GM18505 (cell line): ENCODE data around the gene FOXI1.
"Not testable (repeated sequence)": the region's sequence is repeated elsewhere in the genome, so short reads cannot be mapped to it uniquely, and the experiment has no call there.

Source experiments
- ATAC-seq: cut with Tn5 transposase; IDR thresholded peaks from one replicate; pipeline ENCODE4 v1.9.1; 2021; ENCODE audit not compliant: unreplicated experiment
- POLR2A ChIP-seq: IDR thresholded peaks from 4 replicates; pipeline ENCODE4 v1.6.1; 2011; ENCODE audit warnings: borderline replicate concordance; ENCODE audit not compliant: insufficient read depth, insufficient read length; ENCODE audit errors: extremely low read depth

Gene FOXI1

GRCh38 chr5:170078458-170078857 is 27.2 kb upstream of the FOXI1 start:
- no peak for TF ChIP-seq POLR2A
- ATAC-seq, result no peak

DNA sequence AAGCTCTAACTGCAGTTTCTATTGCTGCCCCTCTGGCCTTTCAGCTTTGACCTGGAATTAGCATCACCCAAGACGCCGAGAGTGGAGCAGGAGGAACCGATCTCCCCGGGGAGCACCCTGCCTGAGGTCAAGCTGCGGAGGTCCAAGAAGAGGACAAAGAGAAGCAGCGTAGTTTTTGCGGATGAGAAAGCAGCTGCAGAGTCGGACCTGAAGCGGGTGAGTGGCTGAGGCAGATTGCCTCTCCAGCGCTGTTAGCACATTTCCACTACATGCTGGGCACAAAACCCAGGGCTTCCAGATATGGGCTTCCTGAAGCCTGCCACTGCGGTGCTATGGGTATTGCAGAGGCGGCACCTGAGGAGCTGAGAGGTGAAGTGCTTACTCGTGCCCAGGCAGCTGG is 26.8 kb upstream of the FOXI1 start:
- ATAC-seq, result no peak
- no peak for TF ChIP-seq POLR2A

DNA sequence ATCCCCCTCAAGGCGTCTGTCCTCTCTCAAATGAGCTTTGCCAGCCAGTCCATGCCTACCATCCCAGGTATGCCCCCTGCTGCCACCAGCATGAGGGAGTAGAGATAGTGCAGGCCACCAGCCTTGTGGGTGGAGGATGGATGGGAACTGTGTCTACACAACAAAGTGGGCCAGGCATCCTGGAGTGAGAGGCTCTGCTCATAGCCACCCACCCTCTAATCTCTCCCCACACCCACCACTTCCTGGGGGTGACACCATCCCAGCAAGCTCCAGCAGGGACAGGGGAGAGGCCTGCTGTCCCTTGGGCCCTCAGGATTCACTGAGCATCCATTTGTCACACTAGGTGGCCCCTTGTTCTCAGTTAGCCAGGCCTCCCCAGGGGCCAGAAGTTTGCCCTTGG is 25.5 kb upstream of the FOXI1 start:
- ATAC-seq, result no peak
- TF ChIP-seq POLR2A, result no peak

DNA sequence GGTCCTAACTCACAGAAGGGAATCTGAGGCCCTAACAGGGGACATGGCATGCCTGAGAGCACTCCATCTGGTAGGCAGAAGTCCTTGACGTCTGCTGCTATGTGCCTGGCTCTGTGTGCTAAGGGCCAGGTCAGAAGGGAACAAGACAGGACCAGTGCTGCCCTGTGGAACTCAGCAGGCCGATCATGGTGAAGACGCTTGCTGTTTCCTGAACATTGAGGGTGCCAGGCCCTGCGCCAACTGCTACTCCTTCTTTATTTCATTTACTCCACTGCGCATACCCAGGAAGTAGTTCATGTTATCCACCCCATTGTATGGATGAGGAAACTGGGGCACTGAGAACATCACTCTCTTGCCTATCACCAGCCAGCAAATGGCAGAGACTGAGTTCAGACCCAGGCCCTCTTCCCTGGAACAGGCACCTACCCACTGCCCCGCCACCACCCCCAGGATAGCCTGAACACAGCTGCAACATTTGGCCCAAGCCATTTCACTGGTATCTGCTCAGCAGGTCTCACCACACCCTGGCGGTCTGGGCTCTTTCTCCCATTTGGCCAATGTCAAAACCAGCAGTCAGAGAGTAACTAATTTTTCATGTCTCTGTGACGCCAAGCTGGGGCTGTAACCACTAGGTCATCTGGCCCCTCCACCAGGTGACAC is 24.8 kb upstream of the FOXI1 start:
- ATAC-seq, result no peak
- no peak for TF ChIP-seq POLR2A

DNA sequence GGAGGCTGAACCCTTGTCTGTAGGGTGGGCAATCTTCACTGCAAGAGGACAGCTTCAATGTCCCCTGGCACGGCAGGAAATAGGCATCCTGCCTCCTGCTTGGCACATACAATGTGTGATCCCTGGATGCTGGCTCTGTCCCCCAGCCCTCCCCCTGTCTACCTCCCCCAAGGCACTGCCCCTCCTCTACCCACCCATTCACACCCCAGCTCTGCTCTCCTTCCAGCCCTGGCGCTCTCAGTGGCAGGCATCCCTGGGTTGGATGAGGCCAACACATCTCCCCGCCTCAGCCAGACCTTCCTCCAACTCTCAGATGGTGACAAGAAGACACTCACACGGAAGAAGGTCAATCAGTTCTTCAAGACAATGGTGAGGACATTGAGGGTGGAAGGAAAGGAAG is 24.1 kb upstream of the FOXI1 start:
- no peak for TF ChIP-seq POLR2A
- no peak for ATAC-seq

- no peak for ATAC-seq
- TF ChIP-seq POLR2A, result no peak
Measured at GRCh38 chr5:170082701-170083100, 23.0 kb upstream of the FOXI1 start.

GRCh38 chr5:170087168-170087817 is 18.4 kb upstream of the FOXI1 start:
- ATAC-seq, result no peak
- no peak for TF ChIP-seq POLR2A

DNA sequence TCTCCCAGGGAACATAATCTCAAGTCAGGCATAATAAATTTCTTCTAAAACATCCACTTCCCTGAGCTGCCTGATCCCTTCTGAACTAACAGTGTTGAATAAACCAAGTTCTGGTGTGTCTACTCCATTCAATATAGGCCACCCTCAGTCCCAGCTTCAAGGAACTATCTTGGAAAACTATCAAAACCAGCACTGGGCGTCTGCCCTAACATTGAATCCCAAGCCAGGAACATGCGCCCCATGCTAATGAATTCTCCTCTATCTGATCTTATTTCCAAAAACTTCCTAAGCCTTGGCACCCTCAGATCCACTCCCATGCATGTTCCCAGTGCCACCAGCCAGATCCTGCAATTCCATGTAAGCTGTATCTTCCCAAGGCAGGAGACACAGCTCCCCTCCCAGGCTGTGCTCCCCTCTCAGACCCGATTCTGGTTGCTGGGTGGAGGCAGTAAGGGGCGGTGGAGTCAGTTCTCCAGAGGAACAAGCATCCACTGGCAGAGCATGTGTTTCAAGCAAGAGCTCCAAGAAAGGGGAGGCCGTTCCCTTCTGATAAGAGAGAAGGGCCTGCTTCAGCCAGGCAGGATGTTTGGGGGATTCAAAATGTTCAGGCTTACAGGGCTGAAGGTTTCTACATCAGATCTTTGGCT is 13.1 kb upstream of the FOXI1 start:
- TF ChIP-seq POLR2A, result no peak
- no peak for ATAC-seq

GRCh38 chr5:170094329-170094728 is 11.4 kb upstream of the FOXI1 start:
- ATAC-seq, result not testable (repeated sequence)

DNA sequence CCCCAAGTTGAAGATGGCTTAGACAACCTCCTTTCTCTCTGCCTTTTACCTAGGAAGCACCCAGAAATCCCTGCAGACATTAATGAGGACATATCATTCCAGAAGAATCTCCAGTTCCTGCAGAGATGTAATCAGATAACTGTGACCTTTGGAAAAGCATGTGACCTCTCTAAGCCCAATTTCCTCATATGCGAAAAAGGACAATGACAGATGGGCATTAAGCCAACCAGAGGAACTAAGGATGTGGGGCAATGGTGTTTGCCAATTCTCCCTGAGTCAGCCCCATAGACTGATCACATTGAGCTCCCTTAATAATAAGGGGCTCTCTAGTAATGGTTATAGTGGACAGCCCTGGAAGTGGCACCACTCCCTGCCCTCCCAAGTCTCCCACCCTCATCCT is 10.1 kb upstream of the FOXI1 start:
- no peak for ATAC-seq
- no peak for TF ChIP-seq POLR2A

- no peak for TF ChIP-seq POLR2A
- no peak for ATAC-seq
Measured at GRCh38 chr5:170097934-170098333, 7.8 kb upstream of the FOXI1 start.

DNA sequence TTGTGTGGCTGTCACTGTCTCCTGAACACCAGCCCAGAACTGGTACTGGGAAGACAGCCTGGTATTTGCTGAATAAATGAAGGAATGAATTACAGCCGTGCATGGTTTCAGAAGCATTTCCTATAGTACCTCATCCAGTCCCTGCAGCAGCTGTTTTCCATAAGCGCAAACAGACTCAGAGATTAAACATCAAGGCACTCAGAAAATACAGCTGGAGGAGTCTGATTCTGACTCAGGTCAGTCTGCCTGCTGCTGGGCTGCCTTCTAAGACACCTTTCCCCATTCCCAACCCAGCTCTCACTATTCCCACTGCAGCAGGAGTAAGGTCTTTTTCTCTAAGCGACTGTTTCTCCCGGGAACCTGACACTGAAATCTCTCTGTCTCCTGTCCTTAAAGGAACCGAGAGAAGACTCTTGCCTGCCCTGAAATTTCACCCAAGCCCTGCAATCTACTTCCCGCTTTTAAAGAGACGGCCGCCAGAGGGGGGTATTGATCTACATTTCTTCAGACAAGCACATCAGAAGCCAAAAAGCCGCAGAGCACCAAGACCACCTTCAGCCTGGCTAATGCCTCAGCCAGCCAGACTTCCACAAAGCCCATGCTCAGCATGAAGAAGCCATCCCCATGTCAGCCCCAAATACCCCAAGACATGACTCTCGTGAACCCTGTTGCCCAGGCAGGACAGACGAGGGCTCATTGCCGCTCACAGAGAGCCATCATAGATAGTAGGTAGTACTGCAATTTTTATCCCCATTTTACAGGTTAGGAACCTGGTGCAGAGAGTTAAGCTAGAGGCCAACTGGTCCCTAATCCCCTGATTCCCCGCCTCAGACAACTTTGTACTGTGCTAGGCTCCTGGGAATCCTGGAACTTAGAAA is 5.4 kb upstream of the FOXI1 start:
- no peak for TF ChIP-seq POLR2A
- ATAC-seq, result no peak

DNA sequence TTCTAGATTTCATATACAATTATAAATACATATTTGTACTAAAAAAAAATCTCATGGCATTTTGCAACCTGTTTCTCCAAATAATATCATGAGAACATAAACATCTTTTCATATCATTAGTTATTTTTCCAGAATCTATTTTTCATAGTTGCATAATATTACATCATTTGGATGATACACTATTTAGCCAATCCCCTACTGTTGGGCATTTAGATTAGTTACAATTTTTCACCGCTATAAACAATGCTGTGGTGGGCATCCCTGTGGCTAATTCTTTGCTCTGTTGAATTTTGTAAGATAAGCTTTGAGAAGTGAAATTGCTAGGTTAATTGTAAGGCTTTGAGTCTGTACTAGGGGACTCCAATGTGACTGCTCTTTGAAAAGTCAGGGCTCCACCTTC is 2.2 kb upstream of the FOXI1 start:
- no peak for TF ChIP-seq POLR2A
- no peak for ATAC-seq

DNA sequence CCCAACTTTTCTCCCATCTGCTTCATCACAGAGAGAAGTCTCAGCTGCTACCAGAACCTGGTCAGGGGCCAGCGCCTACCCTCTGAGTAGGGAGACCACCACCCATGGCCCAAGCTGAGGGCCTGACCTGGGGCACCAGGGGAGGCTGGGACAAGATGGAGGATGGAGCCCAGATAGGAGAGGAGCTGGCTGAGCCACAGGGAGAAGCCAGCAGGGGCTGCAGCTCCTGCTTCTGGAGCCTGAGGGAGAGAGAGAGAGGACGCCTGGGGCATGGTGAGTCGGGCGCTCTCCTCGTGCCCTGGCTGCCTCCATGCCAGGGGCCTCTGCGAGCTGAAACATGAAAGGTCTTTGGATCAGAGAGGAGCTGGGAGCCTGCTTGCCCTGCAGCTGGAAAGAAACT is 1.4 kb upstream of the FOXI1 start:
- TF ChIP-seq POLR2A, result no peak
- ATAC-seq, result no peak

- TF ChIP-seq POLR2A, result no peak
- ATAC-seq, result no peak
Measured at GRCh38 chr5:170104710-170105109, 987 bp upstream of the FOXI1 start.
